ENCODE results near the gene GIMAP6.
"Not testable (repeated sequence)": the region's sequence is repeated elsewhere in the genome, so short reads cannot be mapped to it uniquely, and the experiment has no call there.

Gene GIMAP6

GRCh38 chr7:150645259-150646020 is 13.3 kb upstream of the GIMAP6 start:
- no peak for DNase-seq

GRCh38 chr7:150642926-150643325 is 10.7 kb upstream of the GIMAP6 start:
- no peak for DNase-seq

- DNase-seq, result no peak
These were observed 9.7 kb upstream of the GIMAP6 start for GRCh38 chr7:150641854-150642253.

- no peak for DNase-seq
These were observed 1.7 kb upstream of the GIMAP6 start for GRCh38 chr7:150633926-150634325.

- no peak for DNase-seq
These were observed 930 bp downstream of the GIMAP6 start for GRCh38 chr7:150631084-150631826.

- DNase-seq, result no peak
These were observed 2.8 kb downstream of the GIMAP6 start for GRCh38 chr7:150629347-150629746.

- no peak for DNase-seq
These were observed 4.2 kb downstream of the GIMAP6 start for GRCh38 chr7:150627959-150628358.

GRCh38 chr7:150626696-150627095 is 5.5 kb downstream of the GIMAP6 start:
- peak; percentile 5 for DNase-seq

- DNase-seq, result no peak
These were observed 10.8 kb downstream of the GIMAP6 start for GRCh38 chr7:150621376-150621775.

GRCh38 chr7:150620617-150621371 is 11.4 kb downstream of the GIMAP6 start:
- no peak for DNase-seq

- no peak for DNase-seq
These were observed 12.1 kb downstream of the GIMAP6 start for GRCh38 chr7:150620061-150620460.

- DNase-seq, result not testable (repeated sequence)
These were observed 16.9 kb downstream of the GIMAP6 start for GRCh38 chr7:150615221-150615755.

- DNase-seq, result not testable (repeated sequence)
These were observed 17.8 kb downstream of the GIMAP6 start for GRCh38 chr7:150614426-150614825.

GRCh38 chr7:150613880-150614279 is 18.3 kb downstream of the GIMAP6 start:
- no peak for DNase-seq

GRCh38 chr7:150612925-150613324 is 19.3 kb downstream of the GIMAP6 start:
- no peak for DNase-seq

GRCh38 chr7:150610233-150610632 is 22.0 kb downstream of the GIMAP6 start:
- no peak for DNase-seq

- not testable (repeated sequence) for DNase-seq
These were observed 28.6 kb downstream of the GIMAP6 start for GRCh38 chr7:150603600-150603999.

- no peak for DNase-seq
These were observed 36.8 kb downstream of the GIMAP6 start for GRCh38 chr7:150595361-150595760.

GRCh38 chr7:150594805-150595204 is 37.4 kb downstream of the GIMAP6 start:
- no peak for DNase-seq

GRCh38 chr7:150587551-150587950 is 44.6 kb downstream of the GIMAP6 start:
- DNase-seq, result no peak

GRCh38 chr7:150586785-150587152 is 45.4 kb downstream of the GIMAP6 start:
- peak; percentile 79 for DNase-seq

- DNase-seq, result peak; percentile 88
These were observed 46.0 kb downstream of the GIMAP6 start for GRCh38 chr7:150586068-150586784.

- DNase-seq, result peak; percentile 18
These were observed 47.0 kb downstream of the GIMAP6 start for GRCh38 chr7:150585199-150585598.
